GM06990 (cell line): ENCODE data around the gene NBEA.

Source experiments
- DNase-seq: peaks from one replicate; pipeline ENCODE4 v3.0.0-alpha.2; 2011; ENCODE audit not compliant: insufficient read length; ENCODE audit errors: extremely low read depth
- H3K27me3 ChIP-seq: replicated peaks from 2 replicates; pipeline ENCODE4 v1.6.0; 2011; ENCODE audit warnings: low read length; ENCODE audit not compliant: control insufficient read depth, insufficient read depth
- H3K36me3 ChIP-seq: 2 replicates; pipeline ENCODE4 v1.5.1; 2011; ENCODE audit warnings: low read length; ENCODE audit not compliant: control insufficient read depth, insufficient read depth
- H3K4me3 ChIP-seq: replicated peaks from 2 replicates; pipeline ENCODE4 v1.5.1; 2011; ENCODE audit warnings: low read depth, mild to moderate bottlenecking, control low read depth, low read length
- TF ChIP-seq, protein P1 (sequence below): IDR thresholded peaks from 2 replicates; pipeline ENCODE4 v1.5.1; 2011; ENCODE audit warnings: low read length, control low read depth, mild to moderate bottlenecking, inconsistent platforms; ENCODE audit not compliant: insufficient read depth, poor library complexity, severe bottlenecking

Gene NBEA

GRCh38 chr13:35496006-35496405 lies 553.9 kb downstream of the NBEA start:
- no peaks in the 10 kb centered on the region for H3K36me3 ChIP-seq
- H3K4me3 ChIP-seq, result no peak overlapping the region
- H3K27me3 ChIP-seq, result no peaks in the 10 kb centered on the region
- TF ChIP-seq, protein P1, sequence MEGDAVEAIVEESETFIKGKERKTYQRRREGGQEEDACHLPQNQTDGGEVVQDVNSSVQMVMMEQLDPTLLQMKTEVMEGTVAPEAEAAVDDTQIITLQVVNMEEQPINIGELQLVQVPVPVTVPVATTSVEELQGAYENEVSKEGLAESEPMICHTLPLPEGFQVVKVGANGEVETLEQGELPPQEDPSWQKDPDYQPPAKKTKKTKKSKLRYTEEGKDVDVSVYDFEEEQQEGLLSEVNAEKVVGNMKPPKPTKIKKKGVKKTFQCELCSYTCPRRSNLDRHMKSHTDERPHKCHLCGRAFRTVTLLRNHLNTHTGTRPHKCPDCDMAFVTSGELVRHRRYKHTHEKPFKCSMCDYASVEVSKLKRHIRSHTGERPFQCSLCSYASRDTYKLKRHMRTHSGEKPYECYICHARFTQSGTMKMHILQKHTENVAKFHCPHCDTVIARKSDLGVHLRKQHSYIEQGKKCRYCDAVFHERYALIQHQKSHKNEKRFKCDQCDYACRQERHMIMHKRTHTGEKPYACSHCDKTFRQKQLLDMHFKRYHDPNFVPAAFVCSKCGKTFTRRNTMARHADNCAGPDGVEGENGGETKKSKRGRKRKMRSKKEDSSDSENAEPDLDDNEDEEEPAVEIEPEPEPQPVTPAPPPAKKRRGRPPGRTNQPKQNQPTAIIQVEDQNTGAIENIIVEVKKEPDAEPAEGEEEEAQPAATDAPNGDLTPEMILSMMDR, result no peak
- no peak for DNase-seq

DNA sequence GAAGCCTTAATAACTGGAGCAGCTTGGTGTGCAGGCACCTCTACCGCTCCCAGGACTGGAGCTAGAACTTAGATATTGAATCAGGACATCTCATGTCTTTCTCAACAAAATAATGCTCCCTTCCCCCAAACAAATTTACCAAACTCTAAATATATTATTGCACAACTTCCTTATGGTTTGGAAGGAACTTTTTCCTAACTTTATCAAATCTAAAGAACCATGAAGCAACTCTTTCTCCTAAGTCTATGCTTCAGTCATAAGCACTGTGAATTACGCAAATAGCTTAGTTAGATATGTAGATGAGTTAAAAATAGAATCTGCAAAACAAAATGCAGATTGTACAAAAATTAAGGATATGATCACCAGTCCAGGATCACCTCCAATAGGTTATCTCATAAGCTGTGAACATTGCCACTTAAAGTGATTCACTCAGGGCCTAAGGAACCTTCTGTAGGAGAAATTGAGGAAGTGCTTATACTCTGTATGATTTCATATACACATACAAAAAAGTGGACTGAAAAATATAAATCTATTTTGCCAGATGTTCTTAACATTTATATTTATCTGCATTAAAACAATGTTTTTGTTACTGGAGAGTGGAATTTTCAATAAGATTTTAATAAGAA lies 554.8 kb downstream of the NBEA start:
- DNase-seq, result no peak
- no peaks in the 10 kb centered on the region for H3K27me3 ChIP-seq
- no peaks in the 10 kb centered on the region for H3K36me3 ChIP-seq
- TF ChIP-seq, protein P1, result no peak
- no peak overlapping the region for H3K4me3 ChIP-seq

GRCh38 chr13:35498231-35498630 lies 556.2 kb downstream of the NBEA start:
- TF ChIP-seq, protein P1, result no peak
- DNase-seq, result no peak
- no peaks in the 10 kb centered on the region for H3K36me3 ChIP-seq
- H3K4me3 ChIP-seq, result no peak overlapping the region
- H3K27me3 ChIP-seq, result no peaks in the 10 kb centered on the region

DNA sequence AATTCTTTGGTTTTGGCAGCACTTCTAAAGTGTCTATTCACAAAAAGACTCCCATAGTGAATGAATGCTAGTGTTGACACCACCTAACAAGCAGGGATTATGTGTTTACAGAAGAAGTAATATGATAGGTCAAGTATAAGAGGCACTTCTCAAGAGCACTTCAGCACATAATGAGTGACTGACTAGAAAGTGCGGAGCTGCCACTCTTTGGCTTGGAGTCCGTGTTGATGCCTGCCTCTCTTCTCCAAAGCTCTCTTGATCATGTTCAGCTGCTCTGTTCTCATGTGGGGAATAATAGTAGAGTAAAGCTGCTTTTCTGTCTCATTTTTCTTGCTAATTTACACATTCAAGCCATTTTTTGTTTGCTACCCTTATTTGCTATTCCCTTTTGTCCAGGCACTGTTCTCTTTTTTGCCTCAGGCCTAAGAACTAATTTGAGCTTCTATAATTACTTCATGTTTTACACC lies 557.2 kb downstream of the NBEA start:
- TF ChIP-seq, protein P1, result no peak
- DNase-seq, result no peak
- no peaks in the 10 kb centered on the region for H3K36me3 ChIP-seq
- H3K27me3 ChIP-seq, result no peaks in the 10 kb centered on the region
- no peak overlapping the region for H3K4me3 ChIP-seq

GRCh38 chr13:35499676-35500075 lies 557.6 kb downstream of the NBEA start:
- TF ChIP-seq, protein P1, result no peak
- H3K27me3 ChIP-seq, result no peaks in the 10 kb centered on the region
- no peak overlapping the region for H3K4me3 ChIP-seq
- DNase-seq, result no peak
- no peaks in the 10 kb centered on the region for H3K36me3 ChIP-seq

DNA sequence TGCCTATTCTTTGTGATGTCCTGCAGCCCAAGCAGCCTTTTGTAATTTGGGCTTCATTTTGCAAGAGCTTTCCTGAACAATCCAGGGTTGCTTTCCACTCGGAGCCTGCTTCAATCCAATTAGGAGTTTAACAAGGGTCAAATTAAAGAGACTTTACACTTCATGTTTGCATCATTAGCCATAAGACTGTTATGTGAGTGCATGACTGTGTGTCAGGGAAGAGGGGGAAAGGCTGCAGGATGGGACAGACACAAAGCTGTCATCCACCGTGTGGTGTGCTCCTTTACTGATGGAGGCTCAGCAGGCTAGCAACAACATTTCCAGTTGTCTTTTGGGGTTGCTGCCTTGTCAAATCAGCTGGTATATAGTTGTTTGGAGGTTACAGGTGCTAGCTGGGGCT lies 558.1 kb downstream of the NBEA start:
- no peaks in the 10 kb centered on the region for H3K36me3 ChIP-seq
- no peak for DNase-seq
- no peaks in the 10 kb centered on the region for H3K27me3 ChIP-seq
- TF ChIP-seq, protein P1, result no peak
- no peak overlapping the region for H3K4me3 ChIP-seq
